GM18861 (cell line): ENCODE results near the gene MYO1A.
"Not testable (repeated sequence)": the region's sequence is repeated elsewhere in the genome, so short reads cannot be mapped to it uniquely, and the experiment has no call there.

Experiments
- ATAC-seq: cut with Tn5 transposase; IDR thresholded peaks from one replicate; pipeline ENCODE4 v1.9.1; 2021; ENCODE audit not compliant: unreplicated experiment

MYO1A gene

GRCh38 chr12:57087691-57088353, 37.9 kb upstream of the MYO1A start:
- peak; percentile 28 for ATAC-seq

- ATAC-seq = peak; percentile 17
These were observed 37.2 kb upstream of the MYO1A start for GRCh38 chr12:57087010-57087690.

GRCh38 chr12:57086493-57087009, 36.6 kb upstream of the MYO1A start:
- ATAC-seq = peak; percentile 9

- no peak for ATAC-seq
These were observed 36.1 kb upstream of the MYO1A start for GRCh38 chr12:57085999-57086492.

- no peak for ATAC-seq
These were observed 30.9 kb upstream of the MYO1A start for GRCh38 chr12:57080855-57081254.

GRCh38 chr12:57079821-57080220, 29.9 kb upstream of the MYO1A start:
- ATAC-seq = no peak

GRCh38 chr12:57078519-57079404, 28.8 kb upstream of the MYO1A start, which contains the start of gene NEMP1:
Gene NEMP1 (minus strand): TSS chr12:57078791. CDS start chr12:57078745, 46 bp downstream.
- peak; percentile 86 for ATAC-seq

GRCh38 chr12:57073566-57074450, 23.9 kb upstream of the MYO1A start:
- ATAC-seq = not testable (repeated sequence)

- no peak for ATAC-seq
These were observed 22.7 kb upstream of the MYO1A start for GRCh38 chr12:57072661-57073060.

- peak; percentile 92 for ATAC-seq
These were observed 19.6 kb upstream of the MYO1A start for GRCh38 chr12:57069523-57069922.

- no peak for ATAC-seq
These were observed 16.3 kb upstream of the MYO1A start for GRCh38 chr12:57066245-57066644.

- ATAC-seq = peak; percentile 71
These were observed 14.2 kb upstream of the MYO1A start for GRCh38 chr12:57063991-57064685.

GRCh38 chr12:57058454-57058853, 8.5 kb upstream of the MYO1A start:
- ATAC-seq = peak; percentile 62

GRCh38 chr12:57057067-57057751, 7.3 kb upstream of the MYO1A start:
- no peak for ATAC-seq

- no peak for ATAC-seq
These were observed 5.9 kb upstream of the MYO1A start for GRCh38 chr12:57055824-57056223.

- not testable (repeated sequence) for ATAC-seq
These were observed 4.0 kb upstream of the MYO1A start for GRCh38 chr12:57053901-57054300.

GRCh38 chr12:57053146-57053545, 3.2 kb upstream of the MYO1A start:
- not testable (repeated sequence) for ATAC-seq

- ATAC-seq = no peak
These were observed 1.1 kb upstream of the MYO1A start for GRCh38 chr12:57051011-57051410.

GRCh38 chr12:57049119-57049446, 846 bp downstream of the MYO1A start:
- ATAC-seq = no peak
